ENCODE data around the gene RIPOR2.
A peak's percentile ranks its signal among the peaks of the same experiment; 100 is the strongest.
"Not testable (repeated sequence)": the region's sequence is repeated elsewhere in the genome, so short reads cannot be mapped to it uniquely, and the experiment has no call there.

RIPOR2 gene

GRCh38 chr6:24802271-24803059 lies 133.3 kb downstream of the RIPOR2 start:
- DNase-seq (ENCODE audit: low spot score) = no peak

- DNase-seq (ENCODE audit: low spot score) = no peak
Measured at GRCh38 chr6:24799541-24799915, 136.2 kb downstream of the RIPOR2 start.

- no peak for DNase-seq (ENCODE audit: low spot score)
Measured at GRCh38 chr6:24798740-24799540, 136.8 kb downstream of the RIPOR2 start, which contains the start of gene ARMH2. Gene ARMH2, minus strand, starts transcription at chr6:24798917. Its CDS starts 60 bp downstream, at chr6:24798857.

GRCh38 chr6:24797596-24798216 lies 138.1 kb downstream of the RIPOR2 start:
- no peak for DNase-seq (ENCODE audit: low spot score)

GRCh38 chr6:24796616-24797290 lies 139.0 kb downstream of the RIPOR2 start:
- no peak for DNase-seq (ENCODE audit: low spot score)

GRCh38 chr6:24795106-24795505 lies 140.7 kb downstream of the RIPOR2 start:
- DNase-seq (ENCODE audit: low spot score) = no peak

GRCh38 chr6:24788031-24788665 lies 147.6 kb downstream of the RIPOR2 start:
- DNase-seq (ENCODE audit: low spot score) = no peak

- no peak for DNase-seq (ENCODE audit: low spot score)
Measured at GRCh38 chr6:24780206-24780605, 155.6 kb downstream of the RIPOR2 start.

GRCh38 chr6:24779416-24780016 lies 156.2 kb downstream of the RIPOR2 start:
- no peak for DNase-seq (ENCODE audit: low spot score)

GRCh38 chr6:24778878-24779277 lies 156.9 kb downstream of the RIPOR2 start:
- no peak for DNase-seq (ENCODE audit: low spot score)

GRCh38 chr6:24778121-24778520 lies 157.6 kb downstream of the RIPOR2 start:
- DNase-seq (ENCODE audit: low spot score) = no peak

GRCh38 chr6:24777227-24777626 lies 158.5 kb downstream of the RIPOR2 start:
- no peak for DNase-seq (ENCODE audit: low spot score)

GRCh38 chr6:24775520-24776058 lies 160.2 kb downstream of the RIPOR2 start:
- no peak for DNase-seq (ENCODE audit: low spot score)

- peak; percentile 97 for DNase-seq (ENCODE audit: low spot score)
Measured at GRCh38 chr6:24774696-24775519, 160.9 kb downstream of the RIPOR2 start, which contains the start of gene GMNN. Gene GMNN, plus strand, starts transcription at chr6:24774937. Its CDS starts 2,310 bp downstream, at chr6:24777247.

- no peak for DNase-seq (ENCODE audit: low spot score)
Measured at GRCh38 chr6:24768361-24768760, 167.4 kb downstream of the RIPOR2 start.

GRCh38 chr6:24766680-24767462 lies 168.9 kb downstream of the RIPOR2 start:
- DNase-seq (ENCODE audit: low spot score) = no peak

- DNase-seq (ENCODE audit: low spot score) = not testable (repeated sequence)
Measured at GRCh38 chr6:24765968-24766367, 169.8 kb downstream of the RIPOR2 start.

- not testable (repeated sequence) for DNase-seq (ENCODE audit: low spot score)
Measured at GRCh38 chr6:24764833-24765828, 170.6 kb downstream of the RIPOR2 start.

All from globus pallidus (tissue), 1 donor.